GM23338 (cell line): ENCODE data around the gene DIP2C. TPM values are rescaled to one million over a fixed set of nuclear protein-coding genes. Genes with fewer than 3 reads are reported as not detected.
A peak's percentile ranks its signal among the peaks of the same experiment; 100 is the strongest.

Experiments
- ATAC-seq: fragments of 200-7000 bp; cut with Tn5 transposase; 3 replicates; pipeline ENCODE4 v1.9.1; 2020
- DNase-seq: peaks from one replicate; pipeline ENCODE4 v3.0.0-alpha.2; 2015; ENCODE audit warnings: low spot score
- H2AFZ ChIP-seq: fragments of 200-600 bp; sonication (generic); 2 replicates; pipeline ENCODE4 v1.8.0; 2016; ENCODE audit warnings: antibody characterized with exemption, mild to moderate bottlenecking, moderate library complexity
- H3F3A ChIP-seq: fragments of 200-600 bp; sonication (generic); replicated peaks from 2 replicates; pipeline ENCODE4 v1.8.0; 2017; ENCODE audit warnings: antibody characterized with exemption, mixed run types, low read depth
- H3K27ac ChIP-seq: fragments of 200-600 bp; sonication (generic); 2 replicates; pipeline ENCODE4 v1.6.1; 2016; ENCODE audit warnings: low read depth
- H3K27me3 ChIP-seq: fragments of 200-600 bp; sonication (generic); 2 replicates; pipeline ENCODE4 v1.8.0; 2016; ENCODE audit warnings: mild to moderate bottlenecking, mixed run types, moderate library complexity; ENCODE audit not compliant: insufficient read depth
- H3K36me3 ChIP-seq: fragments of 200-600 bp; sonication (generic); 2 replicates; pipeline ENCODE4 v1.8.0; 2016; ENCODE audit warnings: mild to moderate bottlenecking; ENCODE audit not compliant: insufficient read depth
- H3K4me1 ChIP-seq: fragments of 200-600 bp; sonication (generic); 2 replicates; pipeline ENCODE4 v1.8.0; 2016; ENCODE audit warnings: mild to moderate bottlenecking, moderate library complexity; ENCODE audit not compliant: insufficient read depth
- H3K4me2 ChIP-seq: fragments of 200-600 bp; sonication (generic); 2 replicates; pipeline ENCODE4 v1.7.1; 2017; ENCODE audit warnings: mixed run types
- H3K4me3 ChIP-seq: fragments of 200-600 bp; sonication (generic); 2 replicates; pipeline ENCODE4 v1.6.1; 2016; ENCODE audit warnings: mixed run types
- H3K79me2 ChIP-seq: fragments of 200-600 bp; sonication (generic); replicated peaks from 2 replicates; pipeline ENCODE4 v1.8.0; 2017; ENCODE audit warnings: mild to moderate bottlenecking; ENCODE audit not compliant: insufficient read depth
- H3K9me2 ChIP-seq: fragments of 200-600 bp; sonication (generic); 2 replicates; pipeline ENCODE4 v1.8.0; 2017; ENCODE audit not compliant: insufficient read depth
- H4K20me1 ChIP-seq: fragments of 200-600 bp; sonication (generic); replicated peaks from 2 replicates; pipeline ENCODE4 v1.8.0; 2017; ENCODE audit warnings: mild to moderate bottlenecking; ENCODE audit not compliant: insufficient read depth
- H3K27ac Mint-ChIP-seq: 2 replicates; pipeline ENCODE4 v1.8.0; 2020; ENCODE audit warnings: inconsistent platforms, mild to moderate bottlenecking, moderate library complexity, mixed read lengths
- H3K27me3 Mint-ChIP-seq: 3 replicates; pipeline ENCODE4 v1.8.0; 2022; ENCODE audit warnings: low read depth, mild to moderate bottlenecking, moderate library complexity, mixed read lengths, inconsistent platforms; ENCODE audit not compliant: insufficient read depth, poor library complexity
- H3K36me3 Mint-ChIP-seq: 3 replicates; pipeline ENCODE4 v1.8.0; 2021; ENCODE audit warnings: low read depth, mild to moderate bottlenecking, inconsistent platforms, moderate library complexity, mixed read lengths
- H3K4me1 Mint-ChIP-seq: 3 replicates; pipeline ENCODE4 v1.8.0; 2020; ENCODE audit warnings: mild to moderate bottlenecking, inconsistent platforms, mixed read lengths
- H3K4me3 Mint-ChIP-seq: 3 replicates; pipeline ENCODE4 v1.8.0; 2021; ENCODE audit warnings: moderate library complexity, mild to moderate bottlenecking, inconsistent platforms, mixed read lengths
- H3K9me3 Mint-ChIP-seq: 3 replicates; pipeline ENCODE4 v1.8.0; 2020; ENCODE audit warnings: moderate library complexity, mild to moderate bottlenecking, inconsistent platforms, mixed read lengths
- CREB1 ChIP-seq: fragments of 250-450 bp; sonication (Bioruptor Pico); IDR thresholded peaks from 2 replicates; pipeline ENCODE4 v1.5.0; 2020; ENCODE audit warnings: low read depth, mild to moderate bottlenecking, moderate library complexity
- ETS1 ChIP-seq: IDR thresholded peaks from 2 replicates; pipeline ENCODE4 v1.6.1; 2016; ENCODE audit warnings: antibody characterized with exemption
- EZH2 ChIP-seq: fragments of 200-600 bp; sonication (generic); IDR thresholded peaks from one replicate; pipeline ENCODE4 v1.8.0; 2017; ENCODE audit warnings: antibody characterized with exemption, mild to moderate bottlenecking, low read depth; ENCODE audit not compliant: unreplicated experiment
- EZH2phosphoT487 ChIP-seq: fragments of 200-600 bp; sonication (generic); IDR thresholded peaks from one replicate; pipeline ENCODE4 v1.8.1; 2018; ENCODE audit warnings: antibody characterized with exemption; ENCODE audit not compliant: unreplicated experiment
- JUNB ChIP-seq: IDR thresholded peaks from one replicate; pipeline ENCODE4 v1.6.1; 2016; ENCODE audit warnings: antibody characterized with exemption; ENCODE audit not compliant: unreplicated experiment
- NANOG ChIP-seq: IDR thresholded peaks from 2 replicates; pipeline ENCODE4 v1.6.1; 2016; ENCODE audit warnings: antibody characterized with exemption, borderline replicate concordance
- POLR2AphosphoS5 ChIP-seq: IDR thresholded peaks from 2 replicates; pipeline ENCODE4 v1.6.1; 2016; ENCODE audit warnings: antibody characterized with exemption, low read depth
- STAT1 ChIP-seq: IDR thresholded peaks from one replicate; pipeline ENCODE4 v1.6.1; 2016; ENCODE audit warnings: antibody characterized with exemption; ENCODE audit not compliant: unreplicated experiment
- ZNF331 ChIP-seq: fragments of 250-450 bp; sonication (Bioruptor Pico); IDR thresholded peaks from 2 replicates; pipeline ENCODE4 v1.5.0; 2020; ENCODE audit warnings: low read depth, mild to moderate bottlenecking, moderate library complexity
- ZNF462 ChIP-seq: fragments of 250-450 bp; sonication (Bioruptor Pico); IDR thresholded peaks from 2 replicates; pipeline ENCODE4 v1.5.0; 2020; ENCODE audit warnings: mild to moderate bottlenecking, moderate library complexity
- polyA plus RNA-seq: library from polyadenylated mRNA; unstranded; fragments of >200 nt; fragmentation: Nextera tagmentation; extraction: Ambion mirVana; gene quantifications from 2 replicates; pipeline ENCODE4 v1.2.1, GENCODE V29; 2016
- total RNA-seq: library from RNA; depleted of rRNA; stranded (reverse); fragments of >200 nt; shearing (Covaris generic); gene quantifications from 2 replicates; pipeline ENCODE4 v1.2.3, GENCODE V29; 2014
- TF ChIP-seq, protein P1 (sequence below), 2 experiments: fragments of 200-600 bp in 1 of 2; sonication (generic) in 1 of 2; conservative IDR thresholded peaks; 2 replicates each; pipeline versions ENCODE4 v1.5.1 to v1.6.1; 2016 to 2017; ENCODE audit warnings: antibody characterized with exemption in 2 of 2, low read depth in 2 of 2, mild to moderate bottlenecking in 2 of 2, moderate library complexity in 1 of 2

The DIP2C gene
- total and polyA plus RNA-seq, 2 experiments from 2014 or later: 5.1 to 7.7 TPM

DNA sequence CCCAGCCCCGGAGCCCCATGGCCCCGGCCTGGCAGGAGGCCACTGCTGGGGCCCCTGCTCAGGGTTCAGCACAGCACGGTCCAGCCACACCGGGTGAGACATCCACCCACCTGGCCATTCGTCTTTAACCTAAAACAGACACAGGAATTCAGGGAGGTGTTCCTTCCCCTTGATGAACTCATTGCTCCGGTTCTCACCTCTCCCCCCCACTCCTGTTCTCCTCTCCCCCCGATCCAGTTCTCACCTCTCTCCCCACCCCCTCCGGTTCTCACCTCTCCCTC lies 129.8 kb downstream of the DIP2C start (continued):
- no peak for TF ChIP-seq ETS1

- peaks cover 6% of the 10 kb centered on the region; the same call in 2 of the 3 replicates for H3K36me3 Mint-ChIP-seq
- Histone ChIP-seq H3K27ac (no peak overlapping the region), H3K79me2 (peaks cover 36% of the 10 kb centered on the region), H3K9me2 (no peaks in the 10 kb centered on the region; the same call in 1 of the 2 replicates), H4K20me1 (peaks cover 2% of the 10 kb centered on the region; the same call in 1 of the 2 replicates), H3K4me3 (no peak overlapping the region), H3K36me3 (no peaks in the 10 kb centered on the region), H2AFZ (no peak overlapping the region), H3K27me3 (no peaks in the 10 kb centered on the region), H3F3A (no peaks in the 10 kb centered on the region), H3K4me2 (0 out of 2 replicates have a peak overlapping the region, but pooled peaks have one; percentile 38), H3K4me1 (peaks cover 20% of the 10 kb centered on the region)
- ATAC-seq (peak; percentile 27), DNase-seq (no peak)
- H3K4me3 Mint-ChIP-seq: no peak overlapping the region
- no peak for TF ChIP-seq EZH2phosphoT487
- no peak for TF ChIP-seq STAT1
- TF ChIP-seq ZNF331 (CRISPR knock-in tag): no peak
- TF ChIP-seq, protein P1, sequence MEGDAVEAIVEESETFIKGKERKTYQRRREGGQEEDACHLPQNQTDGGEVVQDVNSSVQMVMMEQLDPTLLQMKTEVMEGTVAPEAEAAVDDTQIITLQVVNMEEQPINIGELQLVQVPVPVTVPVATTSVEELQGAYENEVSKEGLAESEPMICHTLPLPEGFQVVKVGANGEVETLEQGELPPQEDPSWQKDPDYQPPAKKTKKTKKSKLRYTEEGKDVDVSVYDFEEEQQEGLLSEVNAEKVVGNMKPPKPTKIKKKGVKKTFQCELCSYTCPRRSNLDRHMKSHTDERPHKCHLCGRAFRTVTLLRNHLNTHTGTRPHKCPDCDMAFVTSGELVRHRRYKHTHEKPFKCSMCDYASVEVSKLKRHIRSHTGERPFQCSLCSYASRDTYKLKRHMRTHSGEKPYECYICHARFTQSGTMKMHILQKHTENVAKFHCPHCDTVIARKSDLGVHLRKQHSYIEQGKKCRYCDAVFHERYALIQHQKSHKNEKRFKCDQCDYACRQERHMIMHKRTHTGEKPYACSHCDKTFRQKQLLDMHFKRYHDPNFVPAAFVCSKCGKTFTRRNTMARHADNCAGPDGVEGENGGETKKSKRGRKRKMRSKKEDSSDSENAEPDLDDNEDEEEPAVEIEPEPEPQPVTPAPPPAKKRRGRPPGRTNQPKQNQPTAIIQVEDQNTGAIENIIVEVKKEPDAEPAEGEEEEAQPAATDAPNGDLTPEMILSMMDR (conservative IDR thresholded peaks at IDR 0.05; ENCODE audit: low read depth in 2 of 2): no peak
- no peak for TF ChIP-seq ETS1
- no peak for TF ChIP-seq ZNF462
- no peak for TF ChIP-seq JUNB
- TF ChIP-seq POLR2AphosphoS5: no peak
- TF ChIP-seq NANOG: no peak
- no peak for TF ChIP-seq EZH2
- TF ChIP-seq CREB1 (CRISPR knock-in tag): no peak
- peaks cover 15% of the 10 kb centered on the region for H3K9me3 Mint-ChIP-seq
- peaks cover 7% of the 10 kb centered on the region for H3K27me3 Mint-ChIP-seq
- peaks cover 39% of the 10 kb centered on the region for H3K4me1 Mint-ChIP-seq
- no peak overlapping the region for H3K27ac Mint-ChIP-seq
These were observed 130.3 kb downstream of the DIP2C start for GRCh38 chr10:558891-559766.
